Activated CD4-positive, alpha-beta memory T cell treated with anti-CD3 and anti-CD28 coated beads, Interleukin-2, amount 10 ng/mL, durations not matched to agents 7 days and 5 days (primary cell): ENCODE measurements around the gene MRPS18A. TPM values are rescaled to one million over a fixed set of nuclear protein-coding genes. Genes with fewer than 3 reads are reported as not detected.

Experiments used
- CTCF ChIA-PET: fragments of 350-600 bp; sonication (Branson Sonifier 250); formaldehyde crosslinking; loops from one replicate; lab custom pipeline; 2021; ENCODE audit warnings: antibody characterized with exemption, inconsistent platforms; lab: Charles Lee
- POLR2A ChIA-PET: fragments of 350-600 bp; sonication (Branson Sonifier 250); formaldehyde crosslinking; loops from one replicate; lab custom pipeline; 2021; ENCODE audit warnings: antibody characterized with exemption; lab: Charles Lee
- DNase-seq: peaks from one replicate; pipeline ENCODE4 v3.0.0-alpha.2; 2020
- H3K27ac Mint-ChIP-seq: one replicate; pipeline ENCODE4 v1.8.0; 2021; ENCODE audit warnings: mild to moderate bottlenecking, mixed read lengths
- H3K27me3 Mint-ChIP-seq: one replicate; pipeline ENCODE4 v1.8.0; 2021; ENCODE audit warnings: mixed read lengths
- H3K36me3 Mint-ChIP-seq: one replicate; pipeline ENCODE4 v1.8.0; 2021; ENCODE audit warnings: low read depth, mixed read lengths
- H3K4me1 Mint-ChIP-seq: one replicate; pipeline ENCODE4 v1.8.0; 2021; ENCODE audit warnings: mixed read lengths
- H3K4me3 Mint-ChIP-seq: one replicate; pipeline ENCODE4 v1.8.0; 2021; ENCODE audit warnings: mild to moderate bottlenecking, mixed read lengths
- H3K9me3 Mint-ChIP-seq: one replicate; pipeline ENCODE4 v1.8.0; 2021; ENCODE audit warnings: mixed read lengths
- total RNA-seq, 2 experiments: library from RNA; stranded (reverse); gene quantifications; one replicate each; pipeline ENCODE4 v1.2.3, GENCODE V29; 2021

MRPS18A gene
- total RNA-seq, 2 experiments from 2014 or later = 38.5 to 40.5 TPM

DNA sequence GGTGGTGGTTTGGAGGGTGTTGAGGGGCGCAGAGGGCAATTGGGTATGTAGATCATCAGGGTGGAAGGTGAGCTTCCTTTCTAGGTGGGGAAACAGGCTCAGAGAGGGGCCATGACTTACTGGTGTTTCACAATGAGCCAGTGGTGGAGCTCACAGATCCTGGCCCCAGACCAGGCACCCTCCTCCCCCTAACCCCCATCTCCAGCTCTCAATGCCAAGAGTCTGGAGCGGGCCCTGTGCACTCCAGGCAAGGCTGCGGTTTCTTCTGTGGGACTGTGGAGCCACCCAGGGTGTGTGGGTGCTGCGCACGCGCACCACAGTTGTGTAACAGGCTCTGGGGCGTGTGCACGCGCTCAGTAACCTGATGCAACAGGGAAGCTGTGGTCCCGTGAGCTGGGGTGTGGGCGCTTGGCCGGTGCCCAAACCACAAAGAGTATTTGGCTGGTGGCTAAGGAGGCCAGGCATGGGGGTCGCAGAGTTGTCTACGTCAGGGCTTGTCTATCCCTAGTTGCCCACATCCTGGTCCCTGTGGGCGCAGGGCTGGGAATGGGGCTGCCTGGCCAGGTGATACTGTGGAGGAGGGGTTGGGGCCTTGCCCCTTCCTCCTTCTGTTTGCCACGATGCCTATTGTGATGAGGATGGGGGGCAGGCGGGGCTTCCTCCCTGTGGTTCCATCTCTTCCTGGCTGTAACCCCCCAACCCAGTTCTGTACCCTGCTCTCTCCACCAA is 37.5 kb upstream of the MRPS18A start:
- Mint-ChIP-seq H3K4me3 (peak overlapping the region; percentile 16), H3K27me3 (peaks cover 2% of the 10 kb centered on the region), H3K4me1 (peaks cover 27% of the 10 kb centered on the region), H3K9me3 (no peaks in the 10 kb centered on the region), H3K36me3 (no peaks in the 10 kb centered on the region), H3K27ac (peak overlapping the region; percentile 81)
- ChIA-PET CTCF (interaction anchor here (0.7 to 2.7 kb wide), 17 partner anchors 9 to 354 kb away, joined by 3 to 32 read pairs (median 4); partner anchors contain the start of genes MRPS18A and VEGFA), POLR2A (interaction anchor here (0.7 to 1.9 kb wide), 7 partner anchors 10 to 355 kb away, joined by 3 to 15 read pairs (median 3); partner anchors contain the start of genes GTPBP2 and VEGFA)
- DNase-seq = peak; percentile 80

DNA sequence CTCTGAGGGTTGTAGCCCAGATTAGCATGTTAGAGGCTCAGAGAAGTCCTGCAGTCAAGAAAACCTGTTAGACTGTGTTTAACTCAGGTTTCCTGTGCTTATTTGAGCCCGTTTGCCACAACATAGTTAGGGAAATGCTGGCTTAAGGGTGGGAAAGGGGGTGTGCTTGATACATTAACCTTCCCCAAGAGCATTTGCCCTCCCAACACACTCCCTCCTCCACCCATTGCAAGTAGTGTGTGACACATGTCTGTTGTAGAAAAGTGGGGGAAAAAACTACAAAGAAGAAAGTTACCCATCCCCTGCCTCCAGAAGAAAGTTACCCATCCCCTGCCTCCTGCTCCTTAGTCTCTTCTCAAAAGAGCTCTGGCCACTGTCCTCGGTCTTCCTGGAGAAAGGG is 36.8 kb upstream of the MRPS18A start:
- Mint-ChIP-seq H3K9me3 (no peaks in the 10 kb centered on the region), H3K27ac (peak overlapping the region; percentile 81), H3K36me3 (no peaks in the 10 kb centered on the region), H3K27me3 (peaks cover 2% of the 10 kb centered on the region), H3K4me3 (no peak overlapping the region), H3K4me1 (peaks cover 27% of the 10 kb centered on the region)
- no peak for DNase-seq
- CTCF ChIA-PET = interaction anchor here (0.6 to 2.7 kb wide), 17 partner anchors 9 to 354 kb away, joined by 3 to 32 read pairs (median 4); partner anchors contain the start of genes MRPS18A and VEGFA
- POLR2A ChIA-PET = interaction anchor here (0.7 to 1.9 kb wide), 7 partner anchors 10 to 356 kb away, joined by 3 to 15 read pairs (median 3); partner anchors contain the start of genes GTPBP2 and VEGFA

DNA sequence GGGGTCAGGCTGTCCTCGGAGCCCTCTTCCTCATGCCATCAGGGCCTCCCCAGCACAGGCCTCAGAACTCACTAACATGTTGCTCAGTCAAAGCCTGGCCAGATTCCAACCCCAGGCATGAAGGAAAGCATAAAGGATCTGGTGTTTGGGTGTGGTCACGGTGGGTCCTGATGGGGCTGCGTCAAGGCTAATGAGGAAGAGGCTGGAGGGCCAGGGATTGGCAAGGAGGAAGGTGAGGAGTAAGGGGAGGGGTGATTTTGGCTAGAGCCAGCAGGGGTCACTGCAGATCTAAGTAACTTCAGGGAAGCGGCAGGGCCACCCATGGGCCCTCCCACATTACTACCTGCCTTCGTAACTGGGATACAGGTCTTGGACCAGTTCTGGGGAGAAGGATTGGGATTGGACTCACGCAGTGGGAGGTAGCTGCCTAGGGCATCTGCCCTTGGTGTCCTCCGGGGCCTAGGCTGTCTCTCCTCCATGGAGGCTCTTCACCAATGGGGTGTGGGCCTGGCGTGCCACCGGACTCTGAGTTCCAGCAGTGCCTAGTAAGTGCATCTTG is 36.2 kb upstream of the MRPS18A start:
- no peak overlapping the region for H3K27ac Mint-ChIP-seq
- H3K9me3 Mint-ChIP-seq = no peaks in the 10 kb centered on the region
- no peaks in the 10 kb centered on the region for H3K36me3 Mint-ChIP-seq
- peaks cover 2% of the 10 kb centered on the region for H3K27me3 Mint-ChIP-seq
- H3K4me1 Mint-ChIP-seq = peaks cover 27% of the 10 kb centered on the region
- ChIA-PET CTCF (interaction anchor here (0.6 to 3.2 kb wide), 15 partner anchors 10 to 355 kb away, joined by 3 to 32 read pairs (median 5); partner anchors contain the start of genes MRPS18A and VEGFA), POLR2A (interaction anchor here (1.2 to 1.9 kb wide), 4 partner anchors 9 to 357 kb away, joined by 3 to 15 read pairs (median 6); partner anchors contain the start of gene VEGFA)
- DNase-seq = peak; percentile 78
- no peak overlapping the region for H3K4me3 Mint-ChIP-seq

DNA sequence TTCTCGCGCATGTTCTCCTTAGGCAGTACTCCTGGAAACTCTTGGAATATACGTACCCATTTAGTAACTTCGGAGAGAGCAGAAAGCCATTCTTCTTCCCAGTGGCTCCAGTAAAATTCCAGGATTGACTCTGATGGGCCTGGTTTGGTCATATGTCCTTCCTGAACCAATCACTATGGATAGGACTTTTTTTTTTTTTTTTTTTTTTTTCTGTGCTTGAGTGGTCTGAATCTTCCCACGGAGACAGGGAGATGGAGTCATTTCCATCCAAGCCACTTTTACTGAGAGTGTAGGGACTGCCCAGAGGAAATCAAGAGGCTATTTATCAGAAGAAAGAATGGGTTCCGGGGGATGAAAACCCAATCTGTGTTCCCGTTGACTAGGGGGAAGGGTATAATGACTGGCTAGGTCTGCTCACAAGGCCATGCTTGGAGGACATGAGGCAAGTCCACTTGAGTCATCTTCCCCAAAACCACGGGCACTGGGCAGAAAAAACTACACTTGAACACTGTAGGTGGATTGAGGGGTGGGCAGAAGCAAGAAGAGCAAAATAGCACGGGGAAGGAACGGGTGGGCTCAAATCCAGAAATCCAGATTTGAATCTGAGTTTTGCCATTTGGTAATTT is 35.4 kb upstream of the MRPS18A start:
- no peak overlapping the region for H3K27ac Mint-ChIP-seq
- H3K4me3 Mint-ChIP-seq = no peak overlapping the region
- POLR2A ChIA-PET = interaction anchor here (1.0 to 2.0 kb wide), 2 partner anchors 47 to 273 kb away, joined by 3 to 7 read pairs; partner anchors contain the start of gene VEGFA
- DNase-seq = no peak
- H3K4me1 Mint-ChIP-seq = peaks cover 27% of the 10 kb centered on the region
- CTCF ChIA-PET = interaction anchor here (0.7 to 3.2 kb wide), 6 partner anchors 40 to 356 kb away, joined by 3 to 32 read pairs (median 6); partner anchors contain the start of gene VEGFA
- peaks cover 2% of the 10 kb centered on the region for H3K27me3 Mint-ChIP-seq
- H3K36me3 Mint-ChIP-seq = no peaks in the 10 kb centered on the region
- no peaks in the 10 kb centered on the region for H3K9me3 Mint-ChIP-seq

DNA sequence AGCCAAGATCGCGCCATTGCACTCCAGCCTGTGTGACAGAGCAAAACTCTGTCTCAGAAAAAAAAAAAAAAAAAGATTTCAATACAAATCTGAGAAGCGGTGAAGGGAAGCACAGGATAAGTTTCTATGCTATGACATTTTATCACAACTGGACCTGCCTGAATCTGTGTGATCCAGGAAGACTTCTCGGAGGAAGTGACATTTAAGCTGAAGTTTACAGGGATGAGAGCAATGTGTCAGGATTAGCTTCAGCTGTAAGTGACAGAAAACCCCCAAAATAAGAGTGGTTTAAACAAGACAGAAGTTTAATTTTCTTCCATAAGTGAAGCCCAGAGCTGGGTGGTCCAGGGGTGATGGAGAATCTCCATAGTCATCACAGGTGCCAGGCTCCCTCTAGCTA is 33.4 kb upstream of the MRPS18A start:
- H3K27me3 Mint-ChIP-seq = peaks cover 2% of the 10 kb centered on the region
- POLR2A ChIA-PET = interaction anchor here (0.9 to 2.0 kb wide), 2 partner anchors 49 to 54 kb away, joined by 3 to 7 read pairs; partner anchors contain the start of gene VEGFA
- H3K4me3 Mint-ChIP-seq = no peak overlapping the region
- no peaks in the 10 kb centered on the region for H3K36me3 Mint-ChIP-seq
- no peaks in the 10 kb centered on the region for H3K9me3 Mint-ChIP-seq
- H3K4me1 Mint-ChIP-seq = peaks cover 24% of the 10 kb centered on the region
- no peak for DNase-seq
- CTCF ChIA-PET = interaction anchor here (0.7 to 3.2 kb wide), 7 partner anchors 32 to 358 kb away, joined by 3 to 16 read pairs (median 5); partner anchors contain the start of gene VEGFA
- no peak overlapping the region for H3K27ac Mint-ChIP-seq

DNA sequence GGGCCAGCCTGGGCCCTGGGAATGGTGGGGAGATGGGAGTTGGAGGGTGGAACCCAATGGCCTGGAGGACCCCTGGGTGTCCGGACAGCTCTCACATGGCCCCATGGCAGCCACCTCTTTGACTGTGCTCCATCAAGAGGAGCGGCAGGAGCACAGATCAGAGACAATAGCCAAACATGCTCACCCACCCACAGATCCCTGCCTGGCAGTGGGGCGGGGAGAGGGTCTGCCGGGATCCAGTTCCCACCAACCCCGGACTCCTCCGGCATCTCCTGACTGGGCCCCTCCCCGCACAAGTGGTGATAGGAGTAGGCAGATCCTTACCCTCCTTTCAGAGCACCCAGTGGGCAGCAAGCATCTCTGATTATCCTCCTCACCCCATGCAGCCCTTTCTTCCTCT is 31.9 kb upstream of the MRPS18A start:
- Mint-ChIP-seq H3K36me3 (no peaks in the 10 kb centered on the region), H3K4me3 (no peak overlapping the region), H3K27me3 (peaks cover 2% of the 10 kb centered on the region), H3K27ac (no peak overlapping the region), H3K4me1 (peaks cover 10% of the 10 kb centered on the region), H3K9me3 (no peaks in the 10 kb centered on the region)
- no peak for DNase-seq
- ChIA-PET CTCF (interaction anchor here (1.2 kb wide), 1 partner anchor 356 kb away, joined by 4 read pairs; no protein-coding TSS in a partner anchor), POLR2A (no interaction called here)

DNA sequence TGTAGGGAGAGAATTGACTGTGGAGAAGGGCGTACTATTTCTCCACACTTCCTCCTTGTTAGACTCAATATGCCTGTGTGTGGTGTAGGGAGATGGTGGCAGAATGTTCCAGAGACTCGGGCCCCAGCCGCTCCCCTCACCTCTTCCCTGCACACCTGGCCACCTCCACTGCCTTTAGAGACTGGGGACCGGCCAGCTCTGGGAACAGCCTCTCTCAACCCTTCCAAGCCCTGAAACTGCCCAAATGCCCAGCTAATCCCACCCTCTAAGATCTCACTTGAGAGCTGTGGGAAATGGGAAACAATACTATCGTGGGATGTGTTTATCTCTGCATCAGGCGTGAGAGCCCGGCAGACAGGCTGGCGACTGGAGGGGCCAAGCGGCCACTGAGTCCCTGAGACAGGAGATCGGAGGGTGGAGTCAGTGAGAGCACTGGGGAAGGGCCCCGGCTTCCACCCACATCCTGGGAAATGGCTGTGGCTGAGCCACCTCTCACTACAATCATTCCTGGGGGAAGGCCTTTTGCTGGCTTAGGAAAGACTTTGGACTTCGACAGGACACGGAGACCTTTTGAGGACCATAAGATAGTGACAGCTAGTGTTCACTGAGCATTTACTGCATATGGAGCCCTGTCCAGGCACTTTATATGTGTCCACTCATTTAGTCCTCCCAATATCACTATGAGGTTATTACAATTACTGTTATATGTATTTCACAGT is 31.0 kb upstream of the MRPS18A start:
- H3K36me3 Mint-ChIP-seq = no peaks in the 10 kb centered on the region
- no peaks in the 10 kb centered on the region for H3K9me3 Mint-ChIP-seq
- peaks cover 9% of the 10 kb centered on the region for H3K27me3 Mint-ChIP-seq
- no peak for DNase-seq
- H3K27ac Mint-ChIP-seq = no peak overlapping the region
- no peak overlapping the region for H3K4me3 Mint-ChIP-seq
- H3K4me1 Mint-ChIP-seq = peaks cover under 1% of the 10 kb centered on the region
- CTCF ChIA-PET = interaction anchor here (1.2 kb wide), 1 partner anchor 357 kb away, joined by 4 read pairs; no protein-coding TSS in a partner anchor
- POLR2A ChIA-PET = interaction anchor here (0.6 kb wide), 1 partner anchor 18 kb away, joined by 3 read pairs; no protein-coding TSS in a partner anchor

DNA sequence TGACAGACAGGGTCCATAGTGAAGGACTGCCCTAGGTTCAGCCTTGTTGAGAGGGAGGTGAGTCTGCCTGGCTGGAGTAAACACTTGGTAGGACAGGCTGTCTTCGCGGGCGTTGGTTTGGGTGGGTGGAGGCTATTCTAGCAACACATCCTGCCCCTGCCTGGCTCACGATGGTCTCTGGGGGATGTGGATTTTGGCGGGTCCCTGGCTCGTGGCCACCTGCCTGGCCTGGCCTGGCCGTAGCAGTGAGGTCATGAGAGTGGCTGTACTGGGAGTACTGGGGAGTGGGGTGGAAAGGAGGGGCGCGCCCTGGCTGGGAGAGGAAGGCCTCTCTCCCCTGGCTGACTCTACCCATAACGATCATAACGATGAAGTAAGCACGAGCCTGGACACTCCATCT is 30.2 kb upstream of the MRPS18A start:
- H3K9me3 Mint-ChIP-seq = no peaks in the 10 kb centered on the region
- no peak overlapping the region for H3K27ac Mint-ChIP-seq
- H3K4me1 Mint-ChIP-seq = no peaks in the 10 kb centered on the region
- POLR2A ChIA-PET = no interaction called here
- H3K27me3 Mint-ChIP-seq = peaks cover 9% of the 10 kb centered on the region
- no peaks in the 10 kb centered on the region for H3K36me3 Mint-ChIP-seq
- DNase-seq = no peak
- no peak overlapping the region for H3K4me3 Mint-ChIP-seq
- CTCF ChIA-PET = no interaction called here

DNA sequence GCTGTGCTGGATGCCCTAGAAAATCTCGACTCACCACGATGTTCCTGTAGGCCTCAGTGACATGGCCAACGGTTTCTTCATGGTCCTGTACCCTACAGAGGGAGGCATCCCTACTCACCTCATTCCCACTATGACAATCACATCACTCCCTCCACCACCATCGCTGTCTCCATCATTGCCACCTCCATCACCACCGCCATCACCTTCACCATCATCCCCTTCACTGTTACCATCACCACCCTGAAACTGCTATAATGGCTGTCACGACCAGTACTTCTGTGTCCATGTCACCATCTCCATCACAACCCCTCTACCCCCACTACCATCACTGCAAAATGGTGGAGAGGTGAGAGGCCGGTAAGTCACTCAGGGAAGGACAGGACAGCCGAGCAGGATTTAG is 29.8 kb upstream of the MRPS18A start:
- no peak for DNase-seq
- H3K36me3 Mint-ChIP-seq = no peaks in the 10 kb centered on the region
- CTCF ChIA-PET = no interaction called here
- POLR2A ChIA-PET = no interaction called here
- no peak overlapping the region for H3K27ac Mint-ChIP-seq
- H3K4me1 Mint-ChIP-seq = no peaks in the 10 kb centered on the region
- H3K4me3 Mint-ChIP-seq = no peak overlapping the region
- no peaks in the 10 kb centered on the region for H3K9me3 Mint-ChIP-seq
- H3K27me3 Mint-ChIP-seq = peaks cover 12% of the 10 kb centered on the region

DNA sequence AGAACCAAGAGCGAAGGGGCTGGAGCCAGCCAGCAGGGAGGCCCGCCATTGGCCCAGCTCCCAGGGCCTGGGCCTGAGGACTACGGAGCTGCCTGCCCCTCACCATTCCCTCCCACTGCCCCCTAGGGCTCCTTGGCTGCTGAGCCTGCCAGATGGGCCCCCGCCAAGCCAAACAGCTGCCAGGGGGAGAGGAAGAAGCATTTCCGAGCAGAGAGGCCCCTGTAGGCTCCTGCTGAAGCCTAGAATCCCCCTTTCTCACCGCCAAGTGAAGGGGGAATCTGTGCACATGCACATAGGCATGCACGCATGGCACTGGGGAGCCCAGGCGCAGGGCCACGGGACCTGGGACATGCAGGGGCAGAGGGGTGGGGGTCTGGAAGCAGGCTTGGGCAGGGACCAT is 28.5 kb upstream of the MRPS18A start:
- no peak overlapping the region for H3K27ac Mint-ChIP-seq
- H3K4me3 Mint-ChIP-seq = no peak overlapping the region
- CTCF ChIA-PET = interaction anchor here (1.2 kb wide), 1 partner anchor 33 kb away, joined by 3 read pairs; no protein-coding TSS in a partner anchor
- H3K9me3 Mint-ChIP-seq = no peaks in the 10 kb centered on the region
- H3K27me3 Mint-ChIP-seq = peaks cover 23% of the 10 kb centered on the region
- no peaks in the 10 kb centered on the region for H3K4me1 Mint-ChIP-seq
- H3K36me3 Mint-ChIP-seq = no peaks in the 10 kb centered on the region
- no peak for DNase-seq
- POLR2A ChIA-PET = no interaction called here

DNA sequence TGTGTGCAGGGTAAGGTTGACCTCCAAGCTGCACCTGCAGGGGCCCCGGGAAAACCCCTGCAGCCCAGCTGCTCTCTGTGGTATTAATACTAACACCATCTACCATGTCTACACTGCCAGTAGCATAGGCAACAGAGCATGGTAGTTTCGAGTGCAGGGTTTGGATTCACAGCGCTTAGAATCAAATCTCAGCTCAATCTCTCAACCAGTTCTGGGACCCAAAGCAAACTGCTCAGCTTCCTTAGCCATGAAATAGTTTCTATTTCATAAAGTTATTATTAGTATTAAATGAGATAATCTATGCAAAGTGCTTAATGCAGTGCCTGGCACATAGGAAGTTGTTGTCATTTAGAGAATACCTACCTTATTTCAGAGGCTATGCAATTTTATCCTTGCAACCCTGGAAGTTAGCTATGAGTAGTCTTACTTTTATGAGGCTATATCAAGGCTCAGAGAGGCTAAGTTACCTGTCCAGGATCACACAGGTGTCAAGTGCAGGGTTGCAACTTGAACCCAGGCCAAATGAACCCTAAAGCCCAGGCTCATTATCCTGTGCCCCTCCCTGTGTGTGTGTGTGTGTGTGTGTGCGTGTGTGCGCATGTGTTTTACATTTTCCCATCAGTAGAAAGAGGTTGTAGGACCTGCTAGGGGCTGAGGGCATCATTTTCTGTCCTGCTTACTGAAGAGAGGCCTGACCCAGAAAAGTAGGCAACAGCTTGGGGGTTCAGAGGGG is 27.6 kb upstream of the MRPS18A start:
- Mint-ChIP-seq H3K36me3 (no peaks in the 10 kb centered on the region), H3K4me1 (no peaks in the 10 kb centered on the region), H3K27me3 (peaks cover 27% of the 10 kb centered on the region), H3K4me3 (no peak overlapping the region), H3K27ac (no peak overlapping the region), H3K9me3 (no peaks in the 10 kb centered on the region)
- POLR2A ChIA-PET = interaction anchor here (1.2 kb wide), 1 partner anchor 9 kb away, joined by 3 read pairs; no protein-coding TSS in a partner anchor
- DNase-seq = no peak
- CTCF ChIA-PET = interaction anchor here (0.9 to 1.3 kb wide), 4 partner anchors 10 to 60 kb away, joined by 3 to 4 read pairs (median 3); partner anchors contain the start of gene VEGFA
